Upper lobe of left lung (tissue), 4 donors: ENCODE measurements around the gene KIF26B.

Experiments used
- EP300 ChIP-seq, 4 donors: sonication (generic); formaldehyde crosslinking; IDR thresholded peaks; one replicate each; pipeline ENCODE4 v1.5.1; 2017; ENCODE audit warnings: antibody characterized with exemption in 4 of 4, control low read depth in 2 of 4
- POLR2A ChIP-seq, 4 donors: fragments of 450-650 bp; IDR thresholded peaks; one replicate each; pipeline ENCODE4 v1.5.1; 2016 to 2017; ENCODE audit warnings: antibody characterized with exemption in 4 of 4, mild to moderate bottlenecking in 2 of 4
- TF ChIP-seq, protein P1 (sequence below), 6 experiments: fragments of 450-650 bp in 4 of 6; fragments of 200-600 bp in 2 of 6; sonication (generic) in 2 of 6; IDR thresholded peaks; one replicate each; pipeline ENCODE4 v1.5.1; 2016 to 2019; ENCODE audit warnings: antibody characterized with exemption in 6 of 6

DNA sequence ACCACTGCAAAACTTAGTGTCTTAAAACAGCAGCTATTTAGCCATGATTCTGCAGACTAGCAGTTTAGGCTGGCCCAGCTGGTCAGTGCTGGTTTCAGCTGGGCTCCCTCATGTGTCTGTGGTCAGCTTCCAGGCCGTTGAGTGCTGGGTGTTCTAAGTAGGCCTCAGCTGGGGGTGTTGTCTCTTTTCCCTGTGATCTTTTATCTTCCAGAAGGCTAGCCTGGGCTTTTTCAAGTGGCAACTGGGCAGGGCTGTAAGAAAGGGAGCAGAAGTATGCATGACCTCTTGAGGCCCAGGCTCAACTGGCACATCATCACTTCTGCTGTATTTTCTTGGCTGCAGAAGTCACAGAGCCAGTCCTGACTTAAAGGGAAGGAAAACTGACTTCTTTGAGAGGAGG is 136.1 kb downstream of the KIF26B start:
- TF ChIP-seq EP300 (IDR thresholded peaks at IDR 0.05) (no peak), POLR2A (IDR thresholded peaks at IDR 0.05) (no peak)
- TF ChIP-seq, protein P1, sequence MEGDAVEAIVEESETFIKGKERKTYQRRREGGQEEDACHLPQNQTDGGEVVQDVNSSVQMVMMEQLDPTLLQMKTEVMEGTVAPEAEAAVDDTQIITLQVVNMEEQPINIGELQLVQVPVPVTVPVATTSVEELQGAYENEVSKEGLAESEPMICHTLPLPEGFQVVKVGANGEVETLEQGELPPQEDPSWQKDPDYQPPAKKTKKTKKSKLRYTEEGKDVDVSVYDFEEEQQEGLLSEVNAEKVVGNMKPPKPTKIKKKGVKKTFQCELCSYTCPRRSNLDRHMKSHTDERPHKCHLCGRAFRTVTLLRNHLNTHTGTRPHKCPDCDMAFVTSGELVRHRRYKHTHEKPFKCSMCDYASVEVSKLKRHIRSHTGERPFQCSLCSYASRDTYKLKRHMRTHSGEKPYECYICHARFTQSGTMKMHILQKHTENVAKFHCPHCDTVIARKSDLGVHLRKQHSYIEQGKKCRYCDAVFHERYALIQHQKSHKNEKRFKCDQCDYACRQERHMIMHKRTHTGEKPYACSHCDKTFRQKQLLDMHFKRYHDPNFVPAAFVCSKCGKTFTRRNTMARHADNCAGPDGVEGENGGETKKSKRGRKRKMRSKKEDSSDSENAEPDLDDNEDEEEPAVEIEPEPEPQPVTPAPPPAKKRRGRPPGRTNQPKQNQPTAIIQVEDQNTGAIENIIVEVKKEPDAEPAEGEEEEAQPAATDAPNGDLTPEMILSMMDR (IDR thresholded peaks at IDR 0.05): no peak
